ENCODE results near the gene LEFTY2. TPM values are rescaled to one million over a fixed set of nuclear protein-coding genes. Genes with fewer than 3 reads are reported as not detected.

LEFTY2 gene
- polyA plus RNA-seq, 2 of the 4 experiments (the other 2 are of a cell fraction) = not detected

DNA sequence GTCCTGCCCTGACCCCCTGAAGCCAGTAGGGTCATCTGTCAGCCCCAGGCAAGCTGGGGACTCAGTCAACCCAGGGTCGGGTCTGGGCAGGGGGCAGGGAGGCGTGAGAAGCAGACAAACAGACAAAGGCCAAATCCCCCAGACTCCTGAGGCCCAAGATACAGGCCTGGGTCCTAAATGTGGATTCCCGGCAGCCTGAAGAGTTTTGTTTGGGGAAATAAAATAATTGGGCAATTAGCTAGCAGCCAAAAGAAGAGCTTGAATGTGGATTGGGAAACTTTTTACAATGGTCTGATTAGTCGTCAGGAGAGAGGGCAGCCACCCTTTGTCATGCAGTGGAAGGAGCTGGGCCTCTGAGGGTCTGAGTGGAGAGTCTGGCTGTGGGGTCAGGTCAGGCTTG lies 4.5 kb upstream of the LEFTY2 start:
- Histone ChIP-seq H3K9me3 (no peaks in the 10 kb centered on the region), H3K4me2 (no peak overlapping the region), H3K4me1 (no peaks in the 10 kb centered on the region), H3K4me3 (no peak overlapping the region), H3K27ac (no peak overlapping the region)
- WGBS (ENCODE audit: missing lambda C conversion rate) = 83% methylated on average over 4 of the region's 4 CpGs
- TF ChIP-seq TFCP2L1 (CRISPR knock-in tag; IDR thresholded peaks at IDR 0.05) (no peak), NFE2L2 (conservative IDR thresholded peaks at IDR 0.05; ENCODE audit: low read length) (no peak), MAFK (IDR thresholded peaks at IDR 0.05; ENCODE audit: partially characterized antibody) (no peak), NPAS2 (CRISPR knock-in tag; IDR thresholded peaks at IDR 0.05; ENCODE audit: borderline replicate concordance) (no peak), JUNB (IDR thresholded peaks at IDR 0.05) (no peak)
- TF ChIP-seq, protein P1, sequence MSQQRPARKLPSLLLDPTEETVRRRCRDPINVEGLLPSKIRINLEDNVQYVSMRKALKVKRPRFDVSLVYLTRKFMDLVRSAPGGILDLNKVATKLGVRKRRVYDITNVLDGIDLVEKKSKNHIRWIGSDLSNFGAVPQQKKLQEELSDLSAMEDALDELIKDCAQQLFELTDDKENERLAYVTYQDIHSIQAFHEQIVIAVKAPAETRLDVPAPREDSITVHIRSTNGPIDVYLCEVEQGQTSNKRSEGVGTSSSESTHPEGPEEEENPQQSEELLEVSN (IDR thresholded peaks at IDR 0.05; ENCODE audit: borderline replicate concordance, low read depth) = no peak
- ChIA-PET CTCF (interaction anchor here (0.6 to 2.5 kb wide), 10 partner anchors 9 to 471 kb away, joined by 3 to 9 read pairs (median 4); partner anchors contain the start of gene TMEM63A), POLR2A (no interaction called here)
- ATAC-seq = no peak
- no peak for DNase-seq (ENCODE audit: low read depth in 1 of 2, low spot score in 1 of 2)
- no peak for FAIRE-seq

DNA sequence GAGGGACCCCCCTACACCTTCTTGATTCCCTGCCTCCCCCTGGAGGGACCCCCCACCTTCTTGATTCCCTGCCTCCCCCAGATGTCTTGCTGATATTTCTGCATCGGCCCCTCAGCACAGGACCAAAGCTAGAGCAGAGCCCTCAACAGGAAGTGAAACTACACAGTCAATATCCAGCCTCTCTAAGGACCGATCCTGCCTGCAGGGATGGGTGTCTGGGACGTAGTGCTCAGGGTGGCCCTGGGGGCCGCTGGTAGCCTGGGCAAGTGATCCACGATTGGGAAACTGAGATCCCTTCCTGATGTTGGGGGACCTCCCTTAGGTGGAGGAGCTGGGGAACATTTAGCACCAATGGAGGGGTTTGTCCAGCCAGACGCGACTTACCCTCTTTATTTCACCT lies 3.9 kb upstream of the LEFTY2 start:
- POLR2A ChIA-PET = no interaction called here
- no peak overlapping the region for H3K27ac ChIP-seq
- H3K4me2 ChIP-seq = no peak overlapping the region
- DNase-seq (ENCODE audit: low read depth in 1 of 2, low spot score in 1 of 2) (no peak), ATAC-seq (no peak), FAIRE-seq (no peak)
- 69% methylated on average over 7 of the region's 7 CpGs for WGBS (ENCODE audit: missing lambda C conversion rate)
- H3K9me3 ChIP-seq = no peaks in the 10 kb centered on the region
- TF ChIP-seq JUN (IDR thresholded peaks at IDR 0.05) (no peak), EHF (CRISPR knock-in tag; IDR thresholded peaks at IDR 0.05) (no peak), FOSB (CRISPR knock-in tag; IDR thresholded peaks at IDR 0.05) (no peak), ZC3H11A (IDR thresholded peaks at IDR 0.05) (no peak), HOXB13 (CRISPR knock-in tag; IDR thresholded peaks at IDR 0.05; ENCODE audit: low read depth) (no peak), EP300 (IDR thresholded peaks at IDR 0.05) (no peak), HEYL (CRISPR knock-in tag; IDR thresholded peaks at IDR 0.05) (no peak), ESRRA (IDR thresholded peaks at IDR 0.05; ENCODE audit: borderline replicate concordance, low read length) (no peak), RCOR1 (IDR thresholded peaks at IDR 0.05; ENCODE audit: low read depth, low read length) (no peak), RNF2 (IDR thresholded peaks at IDR 0.05; ENCODE audit: borderline replicate concordance, low read depth) (no peak), ZNF302 (CRISPR knock-in tag; IDR thresholded peaks at IDR 0.05) (no peak), NR3C1 (IDR thresholded peaks at IDR 0.05) (no peak), PHF8 (IDR thresholded peaks at IDR 0.05; ENCODE audit: borderline replicate concordance, low read depth) (no peak), RARB (CRISPR knock-in tag; IDR thresholded peaks at IDR 0.05) (no peak), SREBF2 (IDR thresholded peaks at IDR 0.05) (no peak), MAZ (IDR thresholded peaks at IDR 0.05; ENCODE audit: borderline replicate concordance, low read depth, low read length) (no peak), EHMT2 (IDR thresholded peaks at IDR 0.05; ENCODE audit: low read depth) (no peak)
- TF ChIP-seq, protein P2, sequence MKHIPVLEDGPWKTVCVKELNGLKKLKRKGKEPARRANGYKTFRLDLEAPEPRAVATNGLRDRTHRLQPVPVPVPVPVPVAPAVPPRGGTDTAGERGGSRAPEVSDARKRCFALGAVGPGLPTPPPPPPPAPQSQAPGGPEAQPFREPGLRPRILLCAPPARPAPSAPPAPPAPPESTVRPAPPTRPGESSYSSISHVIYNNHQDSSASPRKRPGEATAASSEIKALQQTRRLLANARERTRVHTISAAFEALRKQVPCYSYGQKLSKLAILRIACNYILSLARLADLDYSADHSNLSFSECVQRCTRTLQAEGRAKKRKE (CRISPR knock-in tag; IDR thresholded peaks at IDR 0.05; ENCODE audit: low read depth) = no peak
- no peaks in the 10 kb centered on the region for H3K4me1 ChIP-seq
- CTCF ChIA-PET = interaction anchor here (0.6 to 2.5 kb wide), 9 partner anchors 10 to 470 kb away, joined by 3 to 9 read pairs (median 5); partner anchors contain the start of gene TMEM63A
- no peak overlapping the region for H3K4me3 ChIP-seq

DNA sequence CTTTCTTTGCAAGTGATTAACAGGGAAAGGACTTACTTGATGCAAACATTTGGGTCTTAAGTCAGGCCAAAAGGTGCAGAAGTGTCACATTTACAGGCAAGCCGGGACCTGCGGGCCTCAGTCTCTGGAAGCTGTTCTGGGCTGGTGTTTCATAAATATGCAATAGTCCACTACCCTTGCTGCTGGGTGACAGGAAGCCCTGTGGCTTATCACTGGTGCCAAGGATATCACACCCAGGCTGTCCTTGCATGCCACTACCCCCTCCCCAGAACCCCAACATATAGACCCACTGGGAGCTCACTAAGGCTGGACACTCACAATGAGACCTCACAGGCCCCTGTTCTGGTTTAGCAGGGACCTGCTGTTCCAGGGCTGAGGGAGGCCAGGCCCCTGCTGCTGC lies 3.4 kb upstream of the LEFTY2 start:
- FAIRE-seq = no peak
- Histone ChIP-seq H3K4me2 (no peak overlapping the region), H3K27ac (no peak overlapping the region), H3K4me1 (no peaks in the 10 kb centered on the region), H3K4me3 (no peak overlapping the region), H3K9me3 (no peaks in the 10 kb centered on the region)
- TF ChIP-seq, protein P3, sequence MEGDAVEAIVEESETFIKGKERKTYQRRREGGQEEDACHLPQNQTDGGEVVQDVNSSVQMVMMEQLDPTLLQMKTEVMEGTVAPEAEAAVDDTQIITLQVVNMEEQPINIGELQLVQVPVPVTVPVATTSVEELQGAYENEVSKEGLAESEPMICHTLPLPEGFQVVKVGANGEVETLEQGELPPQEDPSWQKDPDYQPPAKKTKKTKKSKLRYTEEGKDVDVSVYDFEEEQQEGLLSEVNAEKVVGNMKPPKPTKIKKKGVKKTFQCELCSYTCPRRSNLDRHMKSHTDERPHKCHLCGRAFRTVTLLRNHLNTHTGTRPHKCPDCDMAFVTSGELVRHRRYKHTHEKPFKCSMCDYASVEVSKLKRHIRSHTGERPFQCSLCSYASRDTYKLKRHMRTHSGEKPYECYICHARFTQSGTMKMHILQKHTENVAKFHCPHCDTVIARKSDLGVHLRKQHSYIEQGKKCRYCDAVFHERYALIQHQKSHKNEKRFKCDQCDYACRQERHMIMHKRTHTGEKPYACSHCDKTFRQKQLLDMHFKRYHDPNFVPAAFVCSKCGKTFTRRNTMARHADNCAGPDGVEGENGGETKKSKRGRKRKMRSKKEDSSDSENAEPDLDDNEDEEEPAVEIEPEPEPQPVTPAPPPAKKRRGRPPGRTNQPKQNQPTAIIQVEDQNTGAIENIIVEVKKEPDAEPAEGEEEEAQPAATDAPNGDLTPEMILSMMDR (IDR thresholded peaks at IDR 0.05) = no peak
- no peak for TF ChIP-seq HOXB5 (CRISPR knock-in tag; IDR thresholded peaks at IDR 0.05)
- TF ChIP-seq ZC3H11A (IDR thresholded peaks at IDR 0.05) = no peak
- TF ChIP-seq NFE2L2 (conservative IDR thresholded peaks at IDR 0.05; ENCODE audit: low read length) = no peak
- TF ChIP-seq KDM1A (IDR thresholded peaks at IDR 0.05; ENCODE audit: low read depth) = no peak
- TF ChIP-seq FOSB (CRISPR knock-in tag; IDR thresholded peaks at IDR 0.05) = no peak
- TF ChIP-seq ZFP36 (IDR thresholded peaks at IDR 0.05; ENCODE audit: borderline replicate concordance, partially characterized antibody) = no peak
- TF ChIP-seq, protein P1 (IDR thresholded peaks at IDR 0.05; ENCODE audit: borderline replicate concordance, low read depth) = no peak
- TF ChIP-seq, protein P4, sequence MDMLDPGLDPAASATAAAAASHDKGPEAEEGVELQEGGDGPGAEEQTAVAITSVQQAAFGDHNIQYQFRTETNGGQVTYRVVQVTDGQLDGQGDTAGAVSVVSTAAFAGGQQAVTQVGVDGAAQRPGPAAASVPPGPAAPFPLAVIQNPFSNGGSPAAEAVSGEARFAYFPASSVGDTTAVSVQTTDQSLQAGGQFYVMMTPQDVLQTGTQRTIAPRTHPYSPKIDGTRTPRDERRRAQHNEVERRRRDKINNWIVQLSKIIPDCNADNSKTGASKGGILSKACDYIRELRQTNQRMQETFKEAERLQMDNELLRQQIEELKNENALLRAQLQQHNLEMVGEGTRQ (IDR thresholded peaks at IDR 0.05) = no peak
- TF ChIP-seq KDM5A (IDR thresholded peaks at IDR 0.05) = no peak
- no peak for TF ChIP-seq NR3C1 (IDR thresholded peaks at IDR 0.05)
- TF ChIP-seq EHF (CRISPR knock-in tag; IDR thresholded peaks at IDR 0.05) = no peak
- no peak for TF ChIP-seq ZNF302 (CRISPR knock-in tag; IDR thresholded peaks at IDR 0.05)
- no peak for TF ChIP-seq FOSL2 (IDR thresholded peaks at IDR 0.05)
- no peak for TF ChIP-seq FOSL2 (CRISPR knock-in tag; IDR thresholded peaks at IDR 0.05)
- WGBS (ENCODE audit: missing lambda C conversion rate) = 87% methylated on average over 2 of the region's 2 CpGs
- POLR2A ChIA-PET = no interaction called here
- ATAC-seq = no peak
- CTCF ChIA-PET = interaction anchor here (0.8 to 2.4 kb wide), 8 partner anchors 10 to 470 kb away, joined by 3 to 9 read pairs (median 4); partner anchors contain the start of genes PYCR2 and TMEM63A
- DNase-seq (ENCODE audit: low read depth in 1 of 2, low spot score in 1 of 2) = no peak

All from A549 (cell line).